GM18511 (cell line): ENCODE measurements around the gene COPS8.

Experiments
- ATAC-seq: cut with Tn5 transposase; IDR thresholded peaks from one replicate; pipeline ENCODE4 v1.9.1; 2021; ENCODE audit warnings: mild to moderate bottlenecking, moderate library complexity; ENCODE audit not compliant: unreplicated experiment

COPS8 gene

DNA sequence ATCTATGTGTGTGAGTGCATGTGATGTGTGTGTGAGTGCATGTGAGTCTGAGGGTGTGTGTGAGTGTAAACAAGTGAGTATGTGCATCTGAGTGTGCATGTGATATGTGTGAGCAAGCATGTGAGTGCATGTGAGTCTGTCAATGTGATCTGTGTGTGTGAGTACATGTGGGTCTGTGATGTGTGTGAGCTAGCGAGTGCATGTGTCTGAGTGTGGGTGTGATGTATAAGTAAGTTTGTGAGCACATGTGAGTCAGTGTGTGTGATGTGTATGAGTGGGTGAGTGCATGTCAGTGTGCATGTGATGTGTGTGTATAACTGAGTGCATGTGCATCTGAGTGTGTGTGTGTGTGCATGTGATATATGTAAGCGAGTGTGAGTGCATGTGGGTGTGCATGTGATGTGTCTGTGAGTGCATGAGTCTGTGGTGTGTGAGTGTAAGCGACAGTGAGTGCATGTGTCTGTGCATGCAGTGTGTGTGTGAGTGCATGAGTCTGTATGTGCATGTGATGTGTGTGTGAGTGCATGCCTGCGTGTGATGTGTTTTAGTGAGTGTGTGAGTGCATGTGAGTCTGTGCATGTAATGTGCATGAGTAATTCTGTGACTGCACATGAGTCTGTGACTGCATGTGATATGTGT is 44.1 kb downstream of the COPS8 start:
- no peak for ATAC-seq

DNA sequence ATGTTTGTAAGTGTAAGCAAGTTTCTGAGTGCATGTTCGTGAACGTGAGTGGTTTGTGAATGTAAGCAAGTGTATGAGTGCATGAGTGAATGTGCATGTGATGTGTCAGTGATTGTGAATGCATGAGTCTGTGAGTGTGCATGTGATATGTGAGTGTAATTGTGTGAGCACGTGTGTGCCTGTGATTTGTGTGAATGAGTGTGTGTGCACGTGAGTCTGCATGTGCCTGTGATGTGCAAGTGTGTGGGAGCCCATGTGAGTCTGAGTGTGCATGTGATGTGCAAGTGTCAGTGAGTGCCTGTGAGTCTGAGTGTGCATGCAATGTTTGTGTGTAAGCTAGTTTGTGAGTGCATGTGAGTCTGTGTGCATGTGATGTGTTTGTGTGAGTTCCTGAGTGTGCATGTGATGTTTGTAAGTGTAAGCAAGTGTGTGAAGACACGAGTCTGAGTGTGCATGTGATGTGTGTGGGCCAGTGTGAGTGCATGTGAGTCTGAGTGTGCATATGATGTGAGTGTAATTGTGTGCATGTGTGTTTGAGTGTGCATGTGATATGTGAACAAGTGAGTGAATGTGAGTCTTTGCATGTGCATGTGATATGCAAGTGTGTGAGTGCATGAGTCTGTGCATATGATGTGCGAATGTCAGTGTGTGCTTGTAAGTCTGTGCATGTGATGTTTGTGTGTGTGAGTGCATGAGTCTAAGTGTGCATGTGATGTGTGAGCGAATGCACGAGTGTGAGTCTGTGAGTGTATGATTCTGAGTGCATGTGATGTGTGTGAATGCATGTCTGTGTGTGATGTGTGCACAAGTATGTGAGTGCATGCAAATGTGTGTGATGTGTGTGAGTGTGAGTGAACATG is 45.1 kb downstream of the COPS8 start:
- no peak for ATAC-seq

DNA sequence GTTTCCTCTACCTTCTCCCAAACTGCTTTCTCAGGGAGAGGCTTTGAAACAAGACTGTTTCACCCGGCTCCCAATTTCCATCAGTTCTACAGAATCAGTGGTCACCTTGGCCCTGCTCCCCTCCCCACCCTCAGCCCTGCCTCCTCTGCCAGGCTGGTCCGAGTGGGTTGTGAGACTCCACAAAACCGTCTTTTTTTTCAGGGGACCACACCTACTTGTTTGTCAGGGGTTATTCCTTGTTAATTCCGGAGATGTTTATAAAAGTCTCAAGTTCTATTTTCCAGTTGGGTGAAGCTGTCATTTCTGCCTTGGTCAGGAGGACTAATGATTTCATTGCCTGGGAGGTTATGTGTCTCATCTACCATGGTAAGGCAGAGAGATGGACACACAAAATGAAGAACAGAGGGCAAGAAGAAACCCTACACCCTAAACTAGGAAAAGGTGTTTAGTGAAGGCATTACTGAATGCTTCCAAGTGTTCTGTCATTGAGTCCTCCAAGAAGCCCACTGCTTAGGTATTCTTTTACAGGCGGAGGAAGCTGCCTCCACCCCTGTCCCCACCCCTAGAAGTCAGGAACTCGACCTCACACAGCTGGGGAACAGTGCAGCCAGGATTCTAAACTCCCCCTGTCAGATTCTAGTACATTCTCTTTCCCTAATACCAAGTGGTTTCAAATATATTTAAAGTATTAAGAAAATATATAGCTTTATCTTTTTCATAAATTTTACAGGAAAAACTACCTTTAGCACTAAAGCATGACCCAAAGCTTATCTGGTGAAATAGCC is 46.3 kb downstream of the COPS8 start:
- ATAC-seq, result no peak

DNA sequence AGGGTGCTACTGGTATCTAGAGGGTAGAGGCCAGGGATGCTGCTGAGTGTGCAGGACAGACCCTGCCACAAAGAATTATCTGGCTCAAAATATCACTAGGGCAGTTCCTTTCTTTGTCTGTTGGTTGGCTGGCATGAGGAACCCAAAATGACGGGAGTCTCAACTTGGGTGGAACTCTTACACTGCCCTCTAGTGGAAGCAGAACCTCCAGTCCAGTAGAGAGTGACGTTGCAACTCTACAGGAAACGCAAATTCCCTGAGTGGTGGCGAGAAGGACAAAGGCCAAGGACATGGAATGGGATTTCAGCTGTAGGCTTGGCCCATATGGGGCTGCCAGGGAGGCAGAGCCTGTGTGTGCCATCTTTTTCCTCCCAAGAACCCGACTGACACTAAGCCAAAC is 47.1 kb downstream of the COPS8 start:
- no peak for ATAC-seq

DNA sequence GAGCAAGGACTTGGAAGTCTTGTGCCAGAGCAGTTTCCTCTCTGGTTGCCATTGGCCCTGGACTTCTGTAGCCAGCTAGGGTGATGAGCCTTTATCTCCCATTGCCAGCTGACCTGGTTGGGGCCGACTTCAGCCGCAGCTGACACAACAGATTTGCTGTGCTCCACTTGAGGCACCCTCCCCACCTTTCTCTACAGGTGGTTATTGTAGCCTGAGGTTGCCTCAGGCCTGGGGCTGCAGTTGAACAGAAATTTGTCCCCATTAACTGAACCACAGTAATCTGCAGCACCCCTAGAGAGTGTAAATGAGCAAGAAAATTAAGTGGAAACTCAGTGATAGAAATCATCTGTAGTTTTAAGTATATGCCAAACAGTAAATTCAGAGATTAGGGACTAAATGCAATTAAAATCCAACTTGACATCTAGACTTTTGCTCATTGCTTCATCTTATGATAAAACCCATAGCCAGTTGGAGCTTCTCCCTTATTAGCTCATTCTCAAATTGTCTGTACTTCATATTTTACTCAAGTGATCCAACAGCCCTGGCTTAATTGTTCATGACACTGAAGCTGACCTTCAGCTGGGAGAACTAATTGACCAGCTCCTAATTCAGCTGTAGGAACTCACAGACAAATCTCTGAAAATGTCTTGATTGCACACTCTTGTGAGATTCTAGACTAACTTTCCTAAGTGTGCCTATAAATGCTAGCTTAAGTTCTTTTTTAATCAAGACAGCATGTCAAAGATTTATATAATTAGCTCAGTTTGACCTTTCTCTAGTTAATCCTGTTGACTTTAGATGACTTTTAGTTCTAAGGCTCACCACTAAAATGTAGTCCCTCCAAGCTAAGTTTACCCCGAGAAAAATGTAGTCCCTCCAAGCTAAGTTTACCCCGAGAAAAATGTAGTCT is 48.9 kb downstream of the COPS8 start:
- ATAC-seq, result no peak

DNA sequence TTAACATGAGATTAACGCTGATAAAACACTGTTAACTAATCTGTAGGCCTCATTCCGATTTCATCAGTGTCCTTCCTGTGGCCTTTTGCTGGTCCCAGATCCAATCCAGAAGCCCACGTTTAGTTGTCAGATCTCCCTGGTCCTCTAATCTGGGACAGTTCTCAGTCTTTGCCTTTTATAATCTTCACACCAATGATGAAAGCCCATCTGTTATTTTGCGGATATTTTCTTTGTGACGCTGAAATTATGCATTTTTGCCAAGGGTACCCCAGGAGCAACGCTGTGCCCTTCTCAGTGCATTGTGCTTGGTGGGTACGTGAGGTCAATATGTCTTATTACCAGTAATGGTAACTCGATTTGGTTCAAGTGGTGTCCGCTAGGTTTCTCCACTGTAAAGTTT is 51.1 kb downstream of the COPS8 start:
- no peak for ATAC-seq

DNA sequence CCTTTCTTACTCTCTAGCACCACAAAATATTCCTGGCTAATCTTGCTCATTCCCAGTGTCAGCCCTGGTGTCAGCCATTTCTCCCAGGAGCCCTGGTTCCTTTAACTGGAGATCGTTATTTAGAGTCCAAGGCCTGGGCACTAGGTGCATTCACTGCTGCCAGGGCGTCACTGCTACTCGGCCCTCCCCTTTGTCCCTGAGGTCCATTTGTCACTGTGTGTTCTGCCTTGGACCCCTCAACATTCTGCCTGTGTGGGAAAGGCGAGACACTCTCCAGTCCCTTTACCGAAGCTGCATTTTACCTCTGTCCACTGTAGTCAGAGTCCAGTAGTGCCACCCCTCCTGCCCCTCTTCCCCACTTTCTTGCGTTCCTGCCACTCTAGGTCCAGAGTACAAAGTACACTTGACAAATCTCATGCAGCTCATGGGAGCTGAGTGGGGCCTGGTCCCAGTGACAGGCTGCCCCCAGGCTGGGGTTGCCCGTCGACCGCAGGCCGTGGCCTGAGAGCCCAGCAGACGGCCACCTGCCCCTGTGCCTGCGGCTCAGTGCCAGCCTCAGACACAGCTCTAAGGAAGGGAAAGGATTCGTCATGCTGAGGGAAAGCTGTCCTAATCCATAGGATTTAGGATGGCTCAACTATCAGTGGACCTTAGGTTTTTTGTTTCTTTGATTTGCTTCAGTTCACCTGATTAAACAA is 52.1 kb downstream of the COPS8 start:
- no peak for ATAC-seq

DNA sequence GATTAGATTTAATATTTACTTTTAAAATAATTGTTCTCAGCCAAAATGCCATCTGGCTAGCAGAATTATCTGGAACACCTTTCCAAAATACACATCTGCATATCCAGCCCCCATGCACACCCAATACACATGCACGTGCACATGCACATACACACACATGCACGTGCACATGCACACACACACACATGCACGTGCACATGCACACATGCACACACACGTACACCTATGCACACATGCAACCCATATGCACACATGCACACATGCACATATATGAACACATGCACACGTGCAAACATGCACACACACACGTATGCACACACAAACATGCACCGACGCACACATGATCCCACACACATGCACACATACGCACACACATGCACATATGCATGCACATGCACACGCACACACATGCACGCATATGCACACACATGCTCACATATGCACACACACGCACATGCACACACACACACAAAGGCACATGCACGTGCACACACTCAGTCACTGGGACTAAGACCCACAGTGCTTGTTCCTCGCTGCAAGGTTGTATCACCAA is 53.5 kb downstream of the COPS8 start:
- no peak for ATAC-seq

DNA sequence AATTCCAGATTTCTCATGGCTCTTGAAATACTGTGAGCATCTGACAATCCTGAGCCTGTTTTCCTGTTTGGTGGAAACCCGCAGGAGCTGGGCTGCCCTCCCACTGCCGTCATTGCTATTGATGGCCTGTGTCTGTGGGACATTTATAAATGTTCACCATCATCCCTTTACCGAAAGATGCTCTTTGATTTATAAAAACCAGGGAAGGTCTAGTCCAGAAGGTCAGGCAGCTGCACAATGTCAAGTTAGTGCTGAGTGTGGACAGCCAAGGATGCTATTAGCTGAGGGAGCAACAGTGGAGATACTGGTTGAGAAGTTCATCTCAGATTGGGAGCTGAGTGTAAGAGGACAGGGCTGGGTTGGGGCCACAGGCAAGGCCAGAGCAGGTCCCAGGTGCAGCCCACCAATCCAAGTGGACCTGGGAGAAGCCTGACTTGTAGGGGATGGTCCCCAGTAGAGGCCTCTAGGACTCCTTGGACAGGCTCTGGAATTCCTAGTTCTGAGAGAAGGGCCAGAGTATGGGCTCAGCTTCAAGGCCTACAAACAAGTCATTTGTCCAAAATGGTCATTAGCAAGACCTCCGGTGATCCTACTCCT is 55.1 kb downstream of the COPS8 start:
- ATAC-seq, result no peak

DNA sequence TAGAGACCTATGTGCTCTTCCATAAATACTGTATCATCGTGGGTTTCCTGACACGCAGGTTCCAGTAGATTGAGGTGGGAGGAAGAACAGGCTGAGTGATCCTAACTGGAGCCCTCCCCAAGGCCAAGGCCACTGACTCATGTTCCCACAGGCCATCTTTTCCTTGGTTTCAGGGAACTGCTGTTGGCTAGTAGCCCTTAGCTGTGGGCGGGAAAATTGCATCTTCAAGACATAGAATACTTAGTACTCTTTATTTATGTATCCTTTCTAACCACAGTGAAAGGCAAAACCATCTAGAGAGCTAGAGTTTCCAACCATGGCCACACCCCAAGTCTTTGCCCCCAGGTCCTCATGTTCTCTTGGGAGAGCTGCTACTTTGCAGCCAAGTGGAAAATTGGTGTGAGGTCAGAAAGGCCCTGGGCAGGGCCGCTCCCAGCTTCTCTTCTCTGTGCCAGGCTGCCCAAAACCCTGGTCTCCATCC is 55.9 kb downstream of the COPS8 start:
- no peak for ATAC-seq

DNA sequence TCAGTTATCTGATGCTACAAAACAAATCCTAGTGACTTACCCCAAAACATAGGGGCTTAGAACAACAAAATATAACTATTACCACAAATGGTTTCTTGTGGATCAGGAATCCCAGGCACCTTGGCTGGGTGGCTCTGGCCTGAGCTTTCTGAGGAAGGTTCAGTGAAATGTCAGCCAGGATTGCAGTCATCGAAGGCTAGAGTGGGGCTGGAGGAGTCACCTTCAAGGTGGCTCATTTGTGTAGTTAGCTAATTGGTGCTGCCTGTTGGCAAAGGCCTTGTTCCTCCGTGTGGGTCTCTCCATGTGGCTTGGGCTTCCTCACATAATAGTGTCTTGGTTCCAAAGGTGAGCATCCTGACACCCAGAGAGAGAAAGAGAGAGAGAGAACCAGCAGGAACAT is 57.4 kb downstream of the COPS8 start:
- ATAC-seq, result no peak

DNA sequence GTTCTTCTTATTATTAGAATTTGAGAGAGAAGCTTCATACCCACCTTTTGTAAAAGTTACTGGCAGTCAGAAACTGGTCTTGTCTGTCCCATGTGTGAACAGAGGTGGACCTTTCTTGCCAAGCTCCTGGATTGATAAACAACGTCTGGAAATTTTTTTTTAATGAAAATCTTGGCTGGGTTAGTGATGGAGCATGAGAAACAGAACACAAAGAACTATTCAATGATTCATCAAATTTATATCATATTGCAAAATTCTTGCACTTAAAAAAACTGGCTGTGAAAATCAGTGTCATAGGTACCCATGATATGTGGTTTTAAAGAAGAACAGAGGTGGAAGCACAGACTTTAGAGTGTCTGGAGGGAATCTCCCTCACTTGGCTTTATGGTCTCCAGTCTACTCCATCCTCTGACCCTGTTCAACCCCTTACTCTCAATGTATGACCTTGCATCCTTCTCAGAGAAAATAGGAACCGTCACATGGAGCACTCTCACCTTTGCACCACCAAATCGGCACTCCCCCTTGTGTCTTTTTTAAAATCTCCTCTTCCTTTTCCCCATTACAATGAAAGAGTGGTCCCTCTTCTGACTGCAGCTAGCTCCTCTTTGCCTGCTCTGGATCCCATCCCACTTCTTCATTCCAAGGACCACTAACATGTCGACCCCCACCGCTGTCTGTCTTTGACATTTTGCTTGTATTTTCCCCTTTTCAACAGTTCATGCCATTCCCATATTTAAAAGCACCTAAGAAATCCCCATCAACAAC is 58.2 kb downstream of the COPS8 start:
- no peak for ATAC-seq

DNA sequence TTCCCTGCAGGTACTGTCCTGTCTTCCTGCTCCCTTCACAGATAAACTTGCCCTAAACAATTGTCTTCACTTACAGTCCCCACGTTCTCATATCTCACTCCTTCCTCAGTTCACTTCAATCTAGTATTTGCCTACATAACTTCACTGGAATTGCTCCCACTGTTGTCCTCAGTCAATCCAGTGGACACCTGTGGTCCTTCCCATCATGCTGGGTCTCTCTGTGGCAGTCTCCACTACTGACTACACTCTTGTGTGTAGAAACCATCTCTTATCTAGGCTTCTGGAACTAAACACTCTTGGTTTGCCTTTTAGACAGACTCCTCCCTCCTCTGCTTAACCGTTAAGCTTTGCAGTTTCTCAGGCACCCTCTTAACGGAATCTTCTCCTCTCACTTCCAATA is 58.8 kb downstream of the COPS8 start:
- no peak for ATAC-seq

DNA sequence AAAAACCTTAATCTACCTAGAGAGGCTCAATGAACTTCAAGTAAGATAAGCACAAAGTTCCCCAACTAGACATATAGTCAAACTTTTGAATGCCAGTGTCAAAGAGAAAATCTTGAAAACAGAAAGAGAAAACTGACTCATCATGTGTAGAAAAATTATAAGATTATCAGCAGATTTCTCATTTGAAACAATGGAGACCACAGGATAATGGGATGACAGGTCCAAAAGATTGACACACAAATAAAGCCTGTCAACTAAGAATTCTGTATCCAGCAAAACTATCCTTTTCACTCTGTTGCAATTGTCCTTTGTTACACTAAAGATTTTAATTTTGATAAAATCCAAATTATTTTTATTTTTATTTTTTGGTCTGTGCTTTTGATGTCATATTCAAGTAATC is 61.6 kb downstream of the COPS8 start:
- ATAC-seq, result no peak

DNA sequence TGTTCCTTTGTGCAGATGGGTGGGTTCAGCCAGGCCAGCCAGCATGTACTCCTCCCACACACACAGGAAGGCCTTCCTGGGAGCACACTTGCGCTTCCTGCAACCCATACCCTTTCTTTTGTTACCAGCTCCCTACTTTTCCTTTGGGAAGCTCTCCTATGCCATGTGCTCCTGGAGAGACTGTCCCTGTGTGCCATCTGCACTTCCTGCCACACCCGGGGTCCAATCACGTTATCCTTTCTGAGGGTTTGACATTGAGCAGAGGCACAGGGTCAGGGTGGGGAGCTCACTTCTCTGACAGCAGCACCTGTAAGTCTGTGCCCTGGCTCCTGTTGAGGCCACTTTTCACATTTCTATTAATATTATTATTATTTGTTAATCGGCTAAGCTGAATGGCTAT is 62.9 kb downstream of the COPS8 start:
- no peak for ATAC-seq

DNA sequence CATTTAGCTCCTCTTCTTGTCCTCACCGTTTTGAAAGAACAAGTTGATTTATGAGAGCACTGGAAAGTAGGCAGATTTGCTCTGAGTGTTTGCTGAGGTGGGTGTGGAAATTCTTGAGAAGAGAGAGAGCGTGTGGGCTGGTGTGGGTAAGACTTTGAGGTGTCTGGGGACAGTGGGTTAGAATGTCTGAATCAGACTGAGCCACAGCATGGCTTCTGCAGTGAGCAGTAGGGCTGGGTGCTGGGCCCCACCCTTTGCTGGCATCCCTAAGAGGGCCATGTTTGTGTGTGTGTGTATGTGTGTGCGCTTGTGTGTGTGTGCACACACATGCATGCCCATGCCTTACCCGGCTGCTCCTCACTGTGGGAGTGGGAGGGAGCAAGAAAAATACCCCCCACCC is 63.7 kb downstream of the COPS8 start:
- ATAC-seq, result no peak
